ENCODE results near the gene UNC5CL.
A peak's percentile ranks its signal among the peaks of the same experiment; 100 is the strongest.

The UNC5CL gene, protein sequence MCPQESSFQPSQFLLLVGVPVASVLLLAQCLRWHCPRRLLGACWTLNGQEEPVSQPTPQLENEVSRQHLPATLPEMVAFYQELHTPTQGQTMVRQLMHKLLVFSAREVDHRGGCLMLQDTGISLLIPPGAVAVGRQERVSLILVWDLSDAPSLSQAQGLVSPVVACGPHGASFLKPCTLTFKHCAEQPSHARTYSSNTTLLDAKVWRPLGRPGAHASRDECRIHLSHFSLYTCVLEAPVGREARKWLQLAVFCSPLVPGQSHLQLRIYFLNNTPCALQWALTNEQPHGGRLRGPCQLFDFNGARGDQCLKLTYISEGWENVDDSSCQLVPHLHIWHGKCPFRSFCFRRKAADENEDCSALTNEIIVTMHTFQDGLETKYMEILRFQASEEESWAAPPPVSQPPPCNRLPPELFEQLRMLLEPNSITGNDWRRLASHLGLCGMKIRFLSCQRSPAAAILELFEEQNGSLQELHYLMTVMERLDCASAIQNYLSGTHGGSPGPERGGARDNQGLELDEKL

DNA sequence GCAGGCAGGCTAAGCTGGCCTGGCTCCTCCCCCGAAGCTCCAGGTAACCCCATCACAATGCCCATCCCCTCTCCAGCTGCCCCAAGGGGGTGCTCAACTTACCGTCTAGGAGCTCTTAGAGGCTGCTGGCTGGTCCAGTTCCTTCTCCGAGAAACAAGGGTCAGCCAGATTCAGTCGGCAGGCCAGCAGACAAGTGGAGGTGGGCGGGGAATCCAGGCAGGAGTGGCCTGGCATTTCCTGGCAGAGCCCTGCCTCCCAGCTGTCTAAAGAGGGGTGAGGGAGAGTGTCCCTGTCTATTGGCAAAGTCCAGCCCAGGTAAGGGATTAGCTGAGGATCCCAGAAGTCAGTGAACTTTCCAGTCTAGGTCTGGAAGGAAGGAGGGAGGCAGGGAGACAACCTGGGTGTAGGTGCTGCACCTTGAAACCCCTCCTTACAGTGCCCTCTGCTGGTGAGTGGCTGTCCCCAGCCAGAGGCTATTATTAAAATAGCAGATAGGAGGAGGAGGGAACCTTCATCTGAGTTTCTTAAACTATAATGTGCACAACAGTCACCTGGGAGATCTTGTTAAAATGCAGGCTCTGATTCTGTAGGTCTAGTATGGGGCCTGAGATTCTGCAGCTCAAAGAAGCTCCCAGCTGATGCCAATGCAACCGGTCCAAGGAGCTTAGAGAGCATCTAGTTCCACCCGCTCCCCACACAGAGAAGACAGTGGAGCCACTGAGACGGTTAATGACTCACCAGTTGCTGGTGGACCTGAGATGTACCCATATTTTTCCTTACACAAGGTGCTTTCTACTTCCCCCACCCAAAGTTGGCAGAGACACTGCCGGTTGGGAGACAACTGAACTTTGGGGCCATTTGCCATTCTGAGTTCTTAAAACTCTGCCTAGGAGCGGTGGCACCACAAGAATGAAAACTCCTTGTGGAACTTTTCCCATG, at the start of gene UNC5CL:
UNC5CL (minus strand) TSS at position 162 of the 939 bp plus-strand sequence. CDS start 4,147 bp downstream, outside the sequence.
- DNase-seq = peak; percentile 67

DNA sequence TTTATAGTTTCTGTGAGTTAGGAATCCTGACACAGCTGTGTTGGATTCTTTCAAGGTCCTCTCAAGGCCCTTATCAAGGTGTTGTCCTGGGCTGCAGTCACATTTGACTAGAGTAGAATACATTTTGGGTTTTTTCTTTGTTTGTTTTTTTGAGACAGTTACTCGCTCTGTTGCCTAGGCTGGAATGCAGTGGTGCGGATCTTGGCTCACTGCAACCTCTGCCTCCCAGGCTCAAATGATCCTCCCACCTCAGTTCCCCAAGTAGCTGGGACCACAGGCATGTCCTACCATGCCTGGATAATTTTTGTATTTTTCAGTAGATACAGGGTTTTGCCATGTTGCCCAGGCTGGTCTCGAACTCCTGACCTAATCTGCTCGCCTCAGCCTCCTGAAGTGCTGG, 49.4 kb upstream of the UNC5CL start:
- no peak for DNase-seq

DNA sequence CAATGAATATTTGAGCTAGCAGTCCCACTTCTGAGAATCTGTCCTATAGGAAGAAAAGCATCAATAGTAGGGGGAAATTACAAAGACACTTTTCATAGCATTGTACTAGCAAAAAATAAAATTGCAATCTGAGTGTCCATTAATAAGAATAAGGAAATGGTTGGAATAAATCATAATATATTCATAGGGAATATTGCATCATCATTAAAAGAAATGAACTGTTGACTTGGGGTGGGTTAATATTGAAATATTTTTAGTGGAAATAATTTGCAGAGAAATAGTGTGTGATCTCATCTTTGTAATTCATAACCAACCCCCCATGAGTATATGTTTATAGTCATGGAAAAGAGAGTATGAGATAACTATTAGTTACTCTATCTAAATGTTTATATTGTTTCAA, 46.2 kb upstream of the UNC5CL start:
- no peak for DNase-seq

DNA sequence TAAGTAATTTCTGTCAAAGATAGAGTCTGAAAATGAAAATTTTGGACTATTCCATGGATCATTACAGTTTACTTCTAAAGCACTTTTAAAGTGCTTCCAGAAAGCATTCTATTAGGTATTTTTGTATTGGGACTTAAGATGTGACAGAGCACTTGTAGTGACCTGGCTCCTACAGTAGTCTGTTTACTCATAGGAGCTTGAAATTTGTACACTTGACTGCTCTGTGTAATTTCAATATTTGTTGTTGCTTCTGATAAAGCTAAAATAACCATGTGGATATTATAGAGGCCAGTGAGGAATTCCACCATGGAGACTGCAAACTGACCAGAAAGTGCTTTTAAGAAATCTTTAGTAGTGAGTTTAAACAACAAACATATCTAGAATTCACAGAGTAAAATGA, 44.1 kb upstream of the UNC5CL start:
- no peak for DNase-seq

DNA sequence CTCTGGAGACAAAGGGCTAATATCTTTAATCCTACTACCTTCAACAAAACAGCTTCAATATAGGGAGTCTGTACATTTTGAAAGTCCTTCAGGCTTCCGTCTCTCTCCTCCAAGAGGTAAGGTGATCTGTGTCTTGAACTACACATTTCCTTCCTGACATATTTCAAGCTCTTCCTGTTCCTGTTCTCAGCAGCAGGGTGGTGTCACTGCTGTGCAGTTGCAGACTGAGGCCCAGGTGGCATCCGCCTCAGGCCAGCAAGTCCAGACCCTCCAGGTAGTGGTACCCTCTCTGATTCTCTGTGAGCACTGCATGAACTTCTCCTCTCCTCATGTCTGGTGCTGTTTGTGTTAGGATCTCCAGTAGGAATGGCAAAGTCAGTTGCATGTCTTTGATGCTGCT, 41.6 kb upstream of the UNC5CL start:
- peak; percentile 52 for DNase-seq

DNA sequence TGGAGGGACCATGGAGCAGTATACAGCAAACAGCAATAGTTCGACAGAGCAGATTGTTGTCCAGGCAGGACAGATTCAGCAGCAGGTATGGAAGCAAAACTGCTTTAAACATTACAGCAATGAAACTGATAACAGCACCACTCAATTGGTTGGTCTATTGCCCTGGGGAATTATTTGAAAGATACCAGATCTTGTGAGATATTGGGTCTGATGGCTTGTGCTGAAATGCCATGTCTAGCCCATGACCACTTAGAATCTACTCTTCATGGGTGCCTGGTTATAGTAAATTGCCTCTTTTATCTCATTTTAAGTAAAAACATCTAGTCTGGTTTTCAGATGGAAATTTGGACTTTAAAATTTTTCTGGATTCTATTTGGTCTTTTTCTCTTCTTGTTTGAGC, 40.1 kb upstream of the UNC5CL start:
- no peak for DNase-seq

DNA sequence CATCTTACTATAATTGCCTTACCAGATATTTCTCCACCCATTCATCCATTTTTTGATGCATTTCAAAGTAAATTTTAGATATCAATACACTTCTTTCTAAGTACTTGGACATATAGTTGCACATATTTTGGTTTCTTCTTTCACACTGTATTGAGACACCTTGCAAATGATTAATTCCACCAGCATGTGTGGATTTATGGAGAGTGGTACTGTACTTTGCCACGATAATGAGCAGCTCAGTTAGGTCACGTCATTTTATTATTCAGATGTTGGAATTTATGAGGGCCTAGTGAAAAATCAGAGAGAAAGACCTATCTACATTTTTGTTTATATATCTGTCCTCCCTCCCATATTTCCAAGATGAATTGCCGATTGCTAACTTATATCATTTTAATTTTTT, 39.1 kb upstream of the UNC5CL start:
- DNase-seq = no peak

DNA sequence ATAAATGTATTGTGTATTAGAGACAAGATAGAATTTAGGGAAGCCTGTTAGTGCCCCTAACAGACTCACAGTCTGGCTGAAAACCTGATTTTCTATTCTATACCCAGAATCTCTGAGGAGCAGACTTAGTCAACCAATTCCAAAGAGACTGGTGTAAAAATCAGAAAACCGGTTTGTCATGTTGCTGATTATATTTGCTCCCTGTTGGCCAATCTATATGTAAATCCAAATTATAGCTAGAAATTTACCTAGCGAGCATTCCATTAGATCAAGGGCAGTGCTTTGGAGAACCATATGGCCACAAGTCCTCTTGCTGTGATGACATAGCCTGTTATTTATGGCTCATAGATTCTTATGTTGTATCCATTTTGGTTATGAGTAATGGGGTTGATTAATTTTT, 38.5 kb upstream of the UNC5CL start:
- DNase-seq = no peak

DNA sequence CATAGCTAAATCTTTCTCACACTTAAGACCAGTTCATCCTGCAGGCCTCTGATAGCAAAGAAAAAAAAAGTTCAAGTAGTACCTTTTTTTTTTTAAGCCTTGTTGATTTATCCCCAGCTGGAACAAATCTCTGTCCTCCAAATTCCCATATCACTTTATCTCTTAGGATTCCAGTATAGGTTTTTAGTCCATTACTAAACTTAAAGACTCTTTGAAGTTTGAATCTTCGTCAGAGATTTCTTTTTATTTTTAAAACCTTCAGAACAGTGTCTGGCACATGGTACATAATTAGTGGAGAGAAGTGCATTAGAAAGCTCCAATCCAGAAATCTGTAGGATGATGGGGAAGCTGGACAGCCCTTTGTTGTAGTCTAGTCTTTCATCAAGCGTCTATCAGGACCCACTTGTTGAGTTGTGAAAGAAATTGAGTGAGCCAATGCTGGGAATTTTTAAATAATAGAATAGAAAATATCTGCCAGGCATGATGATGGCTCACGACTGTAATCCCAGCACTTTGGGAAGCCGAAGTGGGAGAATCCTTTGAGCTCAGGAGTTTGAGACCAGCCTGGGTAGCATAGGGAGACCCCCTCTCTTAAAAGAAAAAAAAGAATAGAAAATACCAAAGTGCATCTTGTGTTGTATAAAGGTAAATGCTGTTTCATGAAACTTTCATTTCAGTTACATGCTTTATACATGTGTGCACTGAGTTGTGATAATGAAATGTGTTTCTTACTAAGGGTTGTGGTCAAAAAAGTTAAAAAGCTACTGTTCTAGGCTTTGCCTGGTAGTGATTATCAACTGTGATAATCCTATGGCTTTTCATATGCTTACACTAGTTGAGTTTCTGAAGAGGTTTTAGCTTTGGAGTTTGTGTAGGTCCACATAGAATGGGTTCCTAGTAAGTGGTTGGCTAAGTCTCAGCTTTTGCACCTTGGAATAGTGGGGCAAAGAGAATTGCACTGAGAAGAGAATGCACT, 36.9 kb upstream of the UNC5CL start:
- DNase-seq = no peak

DNA sequence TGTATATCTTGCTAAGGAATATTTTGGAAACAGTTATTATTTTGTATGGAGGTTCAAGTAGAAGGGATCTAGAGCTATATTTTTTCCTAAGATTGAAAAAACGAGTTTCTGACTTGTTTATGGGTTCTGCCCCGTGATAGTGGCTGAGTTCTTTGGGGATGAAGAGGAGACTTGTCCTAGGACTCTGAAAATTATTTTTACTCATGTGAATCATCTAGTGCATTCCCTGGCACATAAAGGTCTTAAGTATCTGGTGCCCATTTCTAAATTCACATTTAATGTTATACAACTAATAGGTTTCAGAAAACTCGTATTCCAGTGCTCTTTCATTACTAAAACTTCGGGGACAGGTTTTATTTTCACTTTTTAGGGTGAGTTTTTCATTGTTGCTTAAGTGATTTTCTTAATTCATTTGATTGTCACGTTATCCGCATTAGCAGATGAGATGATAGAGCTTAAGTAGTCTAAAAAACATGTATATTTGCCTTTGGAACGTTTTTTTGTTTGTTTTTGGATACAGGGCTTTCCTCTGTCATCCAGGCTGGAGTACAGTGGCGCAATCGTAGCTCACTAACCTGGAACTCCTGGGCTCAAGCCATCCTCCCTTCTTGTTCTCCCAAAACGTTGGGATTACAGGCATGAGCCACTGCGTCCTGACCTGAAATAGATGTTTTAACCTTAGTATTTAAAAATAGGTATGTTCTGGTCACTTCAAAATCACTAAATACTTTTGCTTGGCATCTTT, 35.8 kb upstream of the UNC5CL start:
- no peak for DNase-seq

DNA sequence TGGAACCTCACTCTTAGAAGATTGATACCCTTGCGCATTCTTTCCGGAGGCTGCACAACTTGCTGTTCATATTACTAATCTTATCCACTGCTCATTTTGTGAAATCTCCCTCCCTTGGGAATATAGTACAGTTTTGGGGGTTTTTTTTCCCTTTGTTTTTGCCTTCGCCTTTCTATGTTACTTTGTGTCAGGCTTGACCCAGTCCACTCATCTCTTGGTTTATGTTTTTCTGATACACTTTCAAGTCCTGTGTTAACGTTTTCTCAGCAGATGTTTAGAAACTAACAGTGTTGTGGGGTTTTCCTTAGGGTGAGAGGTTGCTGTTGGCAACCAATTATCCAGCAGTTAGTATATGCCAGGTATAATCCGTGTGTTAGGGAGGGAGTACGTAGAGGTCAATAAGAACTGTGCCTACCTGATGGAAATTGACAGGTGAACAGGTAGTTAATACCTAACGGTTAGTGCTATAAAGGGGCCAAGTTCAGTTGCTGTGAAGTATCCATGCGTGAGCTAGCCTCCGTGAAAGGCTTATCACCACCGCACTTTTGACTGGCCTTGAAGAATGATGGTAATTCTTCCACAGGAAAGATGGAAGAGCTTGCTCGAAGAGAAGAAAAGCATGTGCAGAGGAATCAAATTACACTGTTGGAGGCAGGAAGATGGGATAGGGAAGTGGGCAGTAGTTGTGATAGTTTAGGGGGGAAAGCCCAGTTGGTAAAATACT, 35.1 kb upstream of the UNC5CL start:
- peak; percentile 9 for DNase-seq

DNA sequence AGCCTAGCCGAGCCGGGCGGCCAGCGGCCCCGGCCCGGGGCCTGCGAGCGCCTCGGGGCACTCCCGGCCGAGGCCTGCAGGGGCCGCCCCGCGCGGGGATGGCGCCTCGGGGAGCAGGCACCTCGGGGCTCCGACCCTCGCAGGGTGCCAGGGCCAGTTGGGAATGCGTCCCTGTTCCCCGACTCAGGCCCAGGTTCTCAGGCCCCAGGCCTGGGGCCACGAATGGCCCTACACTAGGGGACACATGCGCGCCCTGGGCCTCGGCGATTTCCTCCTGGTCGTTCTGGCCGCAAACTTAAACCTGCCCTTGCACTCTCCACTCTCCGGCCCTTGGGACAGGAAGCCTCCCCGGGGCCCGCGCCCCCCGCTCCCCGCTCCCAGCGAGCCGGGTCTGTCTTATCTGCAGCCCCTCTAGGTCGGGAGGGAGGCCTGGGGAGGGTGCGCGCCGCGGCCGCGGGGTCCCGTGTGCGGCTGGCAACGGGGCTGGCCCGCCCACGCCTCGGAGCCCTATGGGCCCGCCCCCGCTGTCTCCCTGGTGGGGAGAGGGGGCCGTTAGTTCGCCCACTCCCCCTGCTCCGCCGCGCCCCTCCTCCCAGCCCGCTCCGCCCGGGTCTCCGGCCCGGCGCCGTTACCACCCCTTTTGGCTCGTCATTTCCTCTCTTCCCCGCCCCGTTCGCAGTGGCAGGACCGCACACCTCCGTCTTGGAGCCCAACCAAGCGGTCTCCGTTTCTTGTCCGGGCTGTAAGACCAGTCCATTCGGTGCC, 34.4 kb upstream of the UNC5CL start:
- peak; percentile 90 for DNase-seq

DNA sequence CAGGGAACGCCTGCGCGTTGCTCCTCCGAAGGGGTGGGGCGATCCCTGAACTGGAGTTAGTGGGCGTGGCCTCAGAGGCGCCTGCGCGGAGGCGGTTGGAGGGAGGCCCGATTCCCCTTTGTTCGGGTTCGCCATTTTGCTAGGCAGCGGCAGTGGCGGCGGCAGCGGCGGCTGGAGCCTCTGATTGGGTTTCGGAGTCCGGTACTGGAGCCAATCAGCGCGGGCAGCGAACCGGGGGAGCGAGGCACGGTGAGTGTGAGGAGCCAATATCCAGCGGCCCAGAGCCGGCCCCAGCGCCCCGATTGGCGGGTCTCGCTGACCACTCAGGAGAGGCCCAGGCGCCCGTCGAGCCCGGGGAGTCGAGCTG, 33.8 kb upstream of the UNC5CL start, which contains the start of gene NFYA:
NFYA (plus strand) TSS at position 139 of the 367 bp plus-strand sequence. CDS start 6,116 bp downstream, outside the sequence.
- DNase-seq = no peak

DNA sequence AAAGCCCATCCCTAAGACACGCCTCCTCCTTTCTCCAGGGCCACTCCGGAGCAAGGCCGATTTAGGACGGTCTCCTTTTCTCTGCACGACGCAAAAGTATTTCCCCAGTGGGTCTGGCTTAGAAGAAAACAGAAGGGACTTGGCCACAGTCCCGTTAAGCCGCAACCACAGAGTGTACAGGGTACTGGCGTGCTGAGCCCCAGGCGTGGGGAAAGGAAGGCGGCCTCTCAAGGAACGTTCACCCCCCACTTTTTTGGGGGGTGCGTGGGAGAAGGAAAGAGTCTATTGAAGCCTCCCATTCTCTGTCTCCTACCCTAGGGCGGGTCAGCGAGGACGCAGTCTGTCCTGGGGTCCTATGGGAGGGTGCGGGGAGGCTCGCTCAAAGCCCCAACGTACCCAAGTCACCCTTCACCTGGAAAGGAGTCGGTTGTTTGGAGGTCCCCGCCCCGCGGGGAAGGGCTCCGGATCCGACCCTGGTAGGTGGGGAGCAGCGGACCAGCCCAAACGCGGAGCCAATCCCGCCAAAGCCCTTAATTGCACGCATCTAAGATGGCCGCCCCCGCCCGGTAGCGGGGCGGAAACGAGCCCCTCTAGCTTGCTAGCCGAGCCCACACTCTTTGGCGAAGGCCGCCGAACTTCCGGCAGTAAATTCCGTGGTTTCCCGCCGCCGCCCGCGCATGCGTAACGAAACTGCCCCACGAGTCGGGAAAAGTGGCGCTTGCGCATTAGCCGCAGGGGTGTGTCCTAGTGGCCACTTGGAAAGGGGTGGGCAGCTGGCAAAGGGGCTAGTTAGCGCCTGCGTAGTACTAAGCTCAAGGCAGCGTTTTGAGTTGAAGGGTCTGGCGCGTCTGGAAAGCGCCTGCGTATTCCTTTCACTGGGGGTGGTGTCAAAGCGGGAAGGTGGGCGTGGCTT, 33.2 kb upstream of the UNC5CL start, which contains the start of gene OARD1:
OARD1 (minus strand) TSS at position 434 of the 913 bp plus-strand sequence. CDS start 722 bp downstream, outside the sequence.
- DNase-seq = peak; percentile 100

DNA sequence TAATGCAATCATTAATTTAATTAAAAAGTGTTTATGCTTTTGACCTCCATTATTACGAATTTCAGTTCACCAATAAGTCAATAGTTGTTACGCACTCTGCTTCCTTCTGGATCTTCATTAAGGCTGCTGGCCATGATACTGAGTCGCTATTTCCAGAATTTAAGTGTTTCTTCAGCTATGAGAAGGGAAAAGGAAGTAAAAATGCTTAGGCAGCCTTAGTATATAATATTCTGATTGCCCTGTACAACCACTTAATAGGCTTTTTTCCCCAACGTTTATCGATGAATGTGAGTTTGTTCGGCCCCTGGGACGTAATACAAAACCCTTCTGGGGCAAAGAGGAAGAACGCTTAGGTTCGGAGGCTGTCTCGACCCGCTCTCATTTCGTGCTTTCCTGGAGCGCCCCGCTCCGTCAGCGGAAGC, 32.5 kb upstream of the UNC5CL start:
- DNase-seq = no peak

DNA sequence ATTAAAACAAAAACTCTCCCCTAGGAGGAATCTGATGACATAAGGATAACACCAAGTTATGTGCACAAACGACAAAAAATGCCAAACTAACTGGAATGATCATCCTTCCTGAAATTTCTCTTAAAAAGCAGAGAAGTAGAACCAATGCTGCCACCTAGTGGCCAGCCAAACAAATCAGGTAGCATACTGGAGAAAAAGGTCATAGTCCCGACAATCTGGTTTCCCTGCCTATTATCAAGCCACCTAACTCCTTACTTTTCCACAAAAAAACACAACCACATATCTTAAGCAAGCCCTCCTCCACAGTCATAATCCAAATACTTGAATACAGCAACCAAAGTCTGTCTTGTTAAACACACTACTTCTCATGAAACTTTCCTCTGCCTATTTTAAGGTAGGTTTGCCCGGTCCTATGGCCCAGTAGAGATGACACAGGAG, 27.9 kb upstream of the UNC5CL start:
- peak; percentile 67 for DNase-seq

DNA sequence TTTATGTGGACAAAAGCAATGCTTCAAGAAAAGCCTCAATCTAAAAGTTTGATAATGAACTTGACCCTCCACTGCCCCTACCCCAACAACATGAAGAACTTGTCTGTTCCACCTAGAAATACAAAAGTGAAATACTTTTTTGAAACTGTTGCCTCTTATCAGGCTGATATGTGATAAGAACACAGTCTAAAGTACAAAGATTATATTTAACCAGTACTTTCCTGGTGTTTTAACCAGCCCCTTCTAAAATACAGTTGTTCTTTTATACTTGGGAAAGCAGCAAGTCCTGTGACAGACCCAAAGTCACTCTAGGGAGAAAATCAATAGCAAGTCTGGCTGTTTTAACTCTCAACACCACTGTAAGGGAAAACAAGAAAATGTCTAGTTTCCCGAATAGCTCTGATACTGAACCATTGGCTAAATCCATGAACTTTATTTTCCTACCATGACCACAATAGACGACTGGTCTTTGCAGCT, 26.6 kb upstream of the UNC5CL start:
- DNase-seq = no peak

DNA sequence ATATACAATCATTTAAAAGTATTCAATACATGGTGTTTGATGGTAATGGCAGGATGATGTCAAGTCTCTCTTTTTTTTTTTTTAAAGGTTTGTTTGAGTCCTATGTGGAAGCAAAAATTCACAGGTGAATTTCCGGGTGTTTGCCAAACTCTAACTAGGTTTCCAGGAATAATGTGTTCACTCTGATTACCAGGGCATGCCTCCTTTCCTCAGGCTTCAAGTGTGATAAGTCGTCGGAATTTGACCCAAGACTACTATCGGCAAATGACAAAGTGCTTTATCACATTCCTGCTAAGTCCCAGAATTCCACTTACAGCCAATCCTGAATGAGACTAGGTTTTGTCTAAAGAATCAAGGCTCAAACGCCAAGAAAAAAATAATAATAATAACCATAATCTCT, 25.8 kb upstream of the UNC5CL start:
- DNase-seq = no peak

DNA sequence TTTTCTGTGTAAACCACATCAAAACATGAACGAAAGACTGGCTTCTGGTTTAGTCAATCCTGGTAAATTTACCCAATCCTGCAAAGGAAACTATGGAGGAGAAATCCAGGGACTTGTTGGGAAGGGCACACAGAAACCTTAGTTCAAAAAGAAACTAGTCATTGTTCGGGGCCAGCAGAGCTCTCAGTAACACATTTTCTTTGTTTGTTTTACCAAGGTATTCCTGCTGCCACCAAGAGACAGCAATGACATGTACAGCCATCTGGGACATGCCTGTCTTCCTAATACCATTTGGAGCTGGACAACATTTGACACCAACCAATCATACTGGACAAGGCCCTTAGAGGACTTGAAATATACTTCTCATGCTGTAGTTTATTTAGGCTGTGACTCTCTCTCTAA, 24.9 kb upstream of the UNC5CL start:
- DNase-seq = no peak
